Stimulated activated CD4-positive, alpha-beta T cell treated with anti-CD3 and anti-CD28 coated beads, Interleukin-2, amount 100 ng/mL, for 48 hours (primary cell): ENCODE data around the gene ZNF32.
"Not testable (repeated sequence)": the region's sequence is repeated elsewhere in the genome, so short reads cannot be mapped to it uniquely, and the experiment has no call there.

Experiments
- DNase-seq, 2 donors: peaks; one replicate each; pipeline ENCODE4 v3.0.0-alpha.2; 2020

Gene ZNF32

GRCh38 chr10:43679509-43679908 lies 30.8 kb upstream of the ZNF32 start:
- DNase-seq, result no peak

- no peak for DNase-seq
These were observed 30.0 kb upstream of the ZNF32 start for GRCh38 chr10:43678654-43679053.

- DNase-seq, result no peak
These were observed 28.2 kb upstream of the ZNF32 start for GRCh38 chr10:43676901-43677300.

GRCh38 chr10:43676331-43676730 lies 27.6 kb upstream of the ZNF32 start:
- DNase-seq, result no peak

- DNase-seq, result no peak
These were observed 26.0 kb upstream of the ZNF32 start for GRCh38 chr10:43674553-43675210.

- DNase-seq, result no peak
These were observed 24.8 kb upstream of the ZNF32 start for GRCh38 chr10:43673471-43673870.

- DNase-seq, result peak; percentile 41 to 50
These were observed 23.2 kb upstream of the ZNF32 start for GRCh38 chr10:43671659-43672531.

GRCh38 chr10:43669386-43669785 lies 20.7 kb upstream of the ZNF32 start:
- no peak for DNase-seq

GRCh38 chr10:43667761-43668386 lies 19.2 kb upstream of the ZNF32 start:
- DNase-seq, result no peak

GRCh38 chr10:43667317-43667731 lies 18.6 kb upstream of the ZNF32 start:
- DNase-seq, result no peak

- no peak for DNase-seq
These were observed 17.9 kb upstream of the ZNF32 start for GRCh38 chr10:43666552-43666951.

GRCh38 chr10:43665054-43665453 lies 16.4 kb upstream of the ZNF32 start:
- DNase-seq, result no peak

GRCh38 chr10:43658227-43658626 lies 9.5 kb upstream of the ZNF32 start:
- no peak for DNase-seq

GRCh38 chr10:43655311-43655710 lies 6.6 kb upstream of the ZNF32 start:
- DNase-seq, result no peak

- DNase-seq, result no peak
These were observed 5.1 kb upstream of the ZNF32 start for GRCh38 chr10:43653746-43654145.

GRCh38 chr10:43649185-43649523 lies 473 bp upstream of the ZNF32 start:
- no peak for DNase-seq

- no peak for DNase-seq
These were observed 635 bp downstream of the ZNF32 start for GRCh38 chr10:43648095-43648397.

GRCh38 chr10:43647576-43647975 lies 1.1 kb downstream of the ZNF32 start:
- no peak for DNase-seq

- no peak for DNase-seq
These were observed 2.8 kb downstream of the ZNF32 start for GRCh38 chr10:43645866-43646265.

GRCh38 chr10:43644252-43644651 lies 4.4 kb downstream of the ZNF32 start:
- DNase-seq, result no peak

GRCh38 chr10:43640603-43641002 lies 8.1 kb downstream of the ZNF32 start:
- no peak for DNase-seq

- DNase-seq, result not testable (repeated sequence)
These were observed 12.9 kb downstream of the ZNF32 start for GRCh38 chr10:43635816-43636215.

- no peak for DNase-seq
These were observed 19.7 kb downstream of the ZNF32 start for GRCh38 chr10:43628956-43629355.

- no peak for DNase-seq
These were observed 20.7 kb downstream of the ZNF32 start for GRCh38 chr10:43627942-43628341.
